CD4-positive, alpha-beta T cell treated with Interleukin-12 subunit alpha and Interleukin-12 subunit beta, for 1 hour (primary cell): ENCODE results near the gene PRR36.

Experiments
- DNase-seq: peaks from one replicate; pipeline ENCODE4 v3.0.0-alpha.2; 2020

Gene PRR36

GRCh38 chr19:7912697-7913564 is 38.7 kb upstream of the PRR36 start:
- no peak for DNase-seq

- DNase-seq = no peak
Observed at GRCh38 chr19:7912144-7912696, 38.0 kb upstream of the PRR36 start.

- DNase-seq = no peak
Observed at GRCh38 chr19:7911508-7912143, 37.4 kb upstream of the PRR36 start.

- DNase-seq = no peak
Observed at GRCh38 chr19:7910321-7911161, 36.4 kb upstream of the PRR36 start.

GRCh38 chr19:7909471-7910067 is 35.4 kb upstream of the PRR36 start:
- no peak for DNase-seq

- no peak for DNase-seq
Observed at GRCh38 chr19:7908742-7909461, 34.7 kb upstream of the PRR36 start.

GRCh38 chr19:7908078-7908699 is 34.0 kb upstream of the PRR36 start:
- DNase-seq = no peak

GRCh38 chr19:7907544-7907943 is 33.4 kb upstream of the PRR36 start:
- no peak for DNase-seq

- DNase-seq = no peak
Observed at GRCh38 chr19:7907122-7907521, 32.9 kb upstream of the PRR36 start.

GRCh38 chr19:7905859-7906258 is 31.7 kb upstream of the PRR36 start:
- no peak for DNase-seq

- DNase-seq = no peak
Observed at GRCh38 chr19:7905268-7905667, 31.1 kb upstream of the PRR36 start.

GRCh38 chr19:7904074-7905020 is 30.2 kb upstream of the PRR36 start:
- DNase-seq = peak; percentile 88

GRCh38 chr19:7903244-7904073 is 29.3 kb upstream of the PRR36 start, which contains the start of gene MAP2K7:
TSS of gene MAP2K7 (plus strand) at chr19:7903877. CDS start at chr19:7903945, 68 bp downstream.
- peak; percentile 100 for DNase-seq

- no peak for DNase-seq
Observed at GRCh38 chr19:7902796-7903243, 28.6 kb upstream of the PRR36 start.

GRCh38 chr19:7901337-7901736 is 27.1 kb upstream of the PRR36 start:
- DNase-seq = no peak

- DNase-seq = no peak
Observed at GRCh38 chr19:7900931-7901330, 26.7 kb upstream of the PRR36 start.

GRCh38 chr19:7900401-7900870 is 26.2 kb upstream of the PRR36 start:
- DNase-seq = no peak

- DNase-seq = no peak
Observed at GRCh38 chr19:7899751-7900378, 25.7 kb upstream of the PRR36 start.

GRCh38 chr19:7898967-7899366 is 24.8 kb upstream of the PRR36 start:
- no peak for DNase-seq
